ENCODE data around the gene CDHR3. TPM values are rescaled to one million over a fixed set of nuclear protein-coding genes. Genes with fewer than 3 reads are reported as not detected.
A peak's percentile ranks its signal among the peaks of the same experiment; 100 is the strongest.

Gene CDHR3
- total RNA-seq, 1 donor from 2014 or later = 1.1 TPM

- TF ChIP-seq, protein P1, sequence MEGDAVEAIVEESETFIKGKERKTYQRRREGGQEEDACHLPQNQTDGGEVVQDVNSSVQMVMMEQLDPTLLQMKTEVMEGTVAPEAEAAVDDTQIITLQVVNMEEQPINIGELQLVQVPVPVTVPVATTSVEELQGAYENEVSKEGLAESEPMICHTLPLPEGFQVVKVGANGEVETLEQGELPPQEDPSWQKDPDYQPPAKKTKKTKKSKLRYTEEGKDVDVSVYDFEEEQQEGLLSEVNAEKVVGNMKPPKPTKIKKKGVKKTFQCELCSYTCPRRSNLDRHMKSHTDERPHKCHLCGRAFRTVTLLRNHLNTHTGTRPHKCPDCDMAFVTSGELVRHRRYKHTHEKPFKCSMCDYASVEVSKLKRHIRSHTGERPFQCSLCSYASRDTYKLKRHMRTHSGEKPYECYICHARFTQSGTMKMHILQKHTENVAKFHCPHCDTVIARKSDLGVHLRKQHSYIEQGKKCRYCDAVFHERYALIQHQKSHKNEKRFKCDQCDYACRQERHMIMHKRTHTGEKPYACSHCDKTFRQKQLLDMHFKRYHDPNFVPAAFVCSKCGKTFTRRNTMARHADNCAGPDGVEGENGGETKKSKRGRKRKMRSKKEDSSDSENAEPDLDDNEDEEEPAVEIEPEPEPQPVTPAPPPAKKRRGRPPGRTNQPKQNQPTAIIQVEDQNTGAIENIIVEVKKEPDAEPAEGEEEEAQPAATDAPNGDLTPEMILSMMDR (IDR thresholded peaks at IDR 0.05; ENCODE audit: insufficient read depth, low read length, severe bottlenecking) = no peak
- no peak for FAIRE-seq
Measured at GRCh38 chr7:106059556-106059955, 96.5 kb downstream of the CDHR3 start.

GRCh38 chr7:106060394-106060920 is 97.4 kb downstream of the CDHR3 start:
- FAIRE-seq (no peak), DNase-seq (ENCODE audit: low read depth) (peak; percentile 77)
- TF ChIP-seq, protein P1 (IDR thresholded peaks at IDR 0.05; ENCODE audit: insufficient read depth, low read length, severe bottlenecking) = no peak
- no peak overlapping the region for H3K4me3 ChIP-seq (ENCODE audit: low read depth, low read length)
- H3K27me3 ChIP-seq (ENCODE audit: control insufficient read depth, insufficient read depth, low read length) = no peaks in the 10 kb centered on the region
- H3K36me3 ChIP-seq (ENCODE audit: control insufficient read depth, insufficient read depth, low read length) = no peaks in the 10 kb centered on the region

More at GRCh38 chr7:106059556-106059955, 96.5 kb downstream of the CDHR3 start:
- no peaks in the 10 kb centered on the region for H3K36me3 ChIP-seq (ENCODE audit: control insufficient read depth, insufficient read depth, low read length)
- DNase-seq (ENCODE audit: low read depth) = peak; percentile 41
- H3K4me3 ChIP-seq (ENCODE audit: low read depth, low read length) = no peak overlapping the region
- H3K27me3 ChIP-seq (ENCODE audit: control insufficient read depth, insufficient read depth, low read length) = no peaks in the 10 kb centered on the region

- TF ChIP-seq, protein P1 (IDR thresholded peaks at IDR 0.05; ENCODE audit: insufficient read depth, low read length, severe bottlenecking) = no peak
- DNase-seq (ENCODE audit: low read depth) (no peak), FAIRE-seq (no peak)
- H3K27me3 ChIP-seq (ENCODE audit: control insufficient read depth, insufficient read depth, low read length) = no peaks in the 10 kb centered on the region
- H3K4me3 ChIP-seq (ENCODE audit: low read depth, low read length) = no peak overlapping the region
- no peaks in the 10 kb centered on the region for H3K36me3 ChIP-seq (ENCODE audit: control insufficient read depth, insufficient read depth, low read length)
Measured at GRCh38 chr7:106061301-106061979, 98.4 kb downstream of the CDHR3 start.

DNA sequence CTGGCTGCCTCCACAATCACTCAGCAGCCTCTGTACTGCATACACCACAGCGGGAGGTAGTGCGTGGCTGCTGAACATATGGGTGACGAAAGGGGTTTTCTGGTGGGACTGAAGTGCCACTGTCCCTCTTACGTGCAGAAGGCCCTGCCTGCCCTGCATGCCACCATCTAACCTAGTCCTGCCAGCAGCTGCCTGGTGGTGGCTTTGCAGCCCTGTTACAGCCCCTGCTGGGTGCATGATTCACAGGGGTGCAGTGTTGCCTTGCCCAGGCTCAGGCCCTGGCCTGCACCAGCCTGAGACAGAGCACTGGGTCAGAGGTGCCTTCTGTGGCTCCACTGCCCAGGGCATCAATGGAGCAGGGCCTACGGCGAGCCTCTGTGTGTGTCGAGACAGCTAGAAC is 98.9 kb downstream of the CDHR3 start:
- DNase-seq (ENCODE audit: low read depth) = peak; percentile 75
- TF ChIP-seq, protein P1 (IDR thresholded peaks at IDR 0.05; ENCODE audit: insufficient read depth, low read length, severe bottlenecking) = no peak
- Histone ChIP-seq H3K36me3 (ENCODE audit: control insufficient read depth, insufficient read depth, low read length) (no peaks in the 10 kb centered on the region), H3K4me3 (ENCODE audit: low read depth, low read length) (no peak overlapping the region), H3K27me3 (ENCODE audit: control insufficient read depth, insufficient read depth, low read length) (no peaks in the 10 kb centered on the region)
- FAIRE-seq = no peak

GRCh38 chr7:106062521-106062931 is 99.5 kb downstream of the CDHR3 start:
- Histone ChIP-seq H3K36me3 (ENCODE audit: control insufficient read depth, insufficient read depth, low read length) (no peaks in the 10 kb centered on the region), H3K4me3 (ENCODE audit: low read depth, low read length) (no peak overlapping the region), H3K27me3 (ENCODE audit: control insufficient read depth, insufficient read depth, low read length) (no peaks in the 10 kb centered on the region)
- TF ChIP-seq, protein P1 (IDR thresholded peaks at IDR 0.05; ENCODE audit: insufficient read depth, low read length, severe bottlenecking) = no peak
- no peak for FAIRE-seq
- peak; percentile 94 for DNase-seq (ENCODE audit: low read depth)
